HG02571 (cell line): ENCODE measurements around the gene AAMP.

Experiments used
- ATAC-seq: cut with Tn5 transposase; IDR thresholded peaks from one replicate; pipeline ENCODE4 v1.9.1; 2021; ENCODE audit warnings: mild to moderate bottlenecking, moderate library complexity; ENCODE audit not compliant: unreplicated experiment

The AAMP gene

GRCh38 chr2:218261423-218262236 lies 8.3 kb downstream of the AAMP start:
- ATAC-seq, result no peak

- no peak for ATAC-seq
Measured at GRCh38 chr2:218260742-218261422, 9.1 kb downstream of the AAMP start, which contains the start of gene GPBAR1. Gene GPBAR1 (plus strand): TSS chr2:218261015. CDS start chr2:218262725, 1,710 bp downstream.

- ATAC-seq, result no peak
Measured at GRCh38 chr2:218260166-218260565, 9.8 kb downstream of the AAMP start.

- ATAC-seq, result no peak
Measured at GRCh38 chr2:218259099-218259961, 10.6 kb downstream of the AAMP start.

GRCh38 chr2:218257390-218257981 lies 12.5 kb downstream of the AAMP start:
- peak; percentile 59 for ATAC-seq

GRCh38 chr2:218256612-218257350 lies 13.2 kb downstream of the AAMP start:
- no peak for ATAC-seq

GRCh38 chr2:218255446-218255845 lies 14.5 kb downstream of the AAMP start:
- ATAC-seq, result no peak

- ATAC-seq, result no peak
Measured at GRCh38 chr2:218253232-218253625, 16.7 kb downstream of the AAMP start.

GRCh38 chr2:218252509-218253231 lies 17.3 kb downstream of the AAMP start:
- no peak for ATAC-seq

GRCh38 chr2:218249691-218250090 lies 20.2 kb downstream of the AAMP start:
- ATAC-seq, result no peak

GRCh38 chr2:218245214-218245613 lies 24.7 kb downstream of the AAMP start:
- ATAC-seq, result no peak

GRCh38 chr2:218244665-218245064 lies 25.3 kb downstream of the AAMP start:
- no peak for ATAC-seq

- no peak for ATAC-seq
Measured at GRCh38 chr2:218244204-218244603, 25.7 kb downstream of the AAMP start.

GRCh38 chr2:218238887-218239286 lies 31.1 kb downstream of the AAMP start:
- ATAC-seq, result no peak

- no peak for ATAC-seq
Measured at GRCh38 chr2:218236829-218237228, 33.1 kb downstream of the AAMP start.

- ATAC-seq, result no peak
Measured at GRCh38 chr2:218235017-218235416, 34.9 kb downstream of the AAMP start.

GRCh38 chr2:218234521-218234920 lies 35.4 kb downstream of the AAMP start:
- no peak for ATAC-seq

- ATAC-seq, result no peak
Measured at GRCh38 chr2:218233543-218233942, 36.4 kb downstream of the AAMP start.

- ATAC-seq, result no peak
Measured at GRCh38 chr2:218230882-218231281, 39.1 kb downstream of the AAMP start.

GRCh38 chr2:218229851-218230250 lies 40.1 kb downstream of the AAMP start:
- no peak for ATAC-seq
